ENCODE data around the gene ADORA2A.

The ADORA2A gene

DNA sequence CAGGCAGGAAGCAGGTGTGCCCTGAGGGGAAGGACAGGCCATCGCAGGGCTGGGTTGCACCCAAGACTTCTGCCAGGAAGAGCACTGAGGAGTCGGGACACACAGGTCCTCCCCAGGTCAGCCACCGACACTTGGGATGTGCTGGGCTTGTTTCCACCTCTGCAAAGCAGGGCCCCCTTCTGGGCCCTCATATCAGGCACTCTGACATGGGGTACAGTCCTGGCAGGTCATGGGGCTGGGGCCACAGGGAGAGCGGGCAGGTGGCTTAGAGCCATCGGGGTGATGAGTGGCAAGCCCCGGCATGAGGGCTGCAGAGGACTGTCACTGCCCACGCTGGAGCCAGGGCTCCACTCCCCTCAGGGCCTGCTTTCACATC is 7.9 kb upstream of the ADORA2A start:
- DNase-seq = no peak

GRCh38 chr22:24420072-24420976 is 7.1 kb upstream of the ADORA2A start:
- DNase-seq = no peak

GRCh38 chr22:24420977-24421343 is 6.4 kb upstream of the ADORA2A start:
- no peak for DNase-seq

- DNase-seq = no peak
Observed at GRCh38 chr22:24421428-24421931, 5.9 kb upstream of the ADORA2A start.

- DNase-seq = no peak
Observed at GRCh38 chr22:24422102-24422665, 5.2 kb upstream of the ADORA2A start.

- no peak for DNase-seq
Observed at GRCh38 chr22:24423519-24424000, 3.8 kb upstream of the ADORA2A start.

DNA sequence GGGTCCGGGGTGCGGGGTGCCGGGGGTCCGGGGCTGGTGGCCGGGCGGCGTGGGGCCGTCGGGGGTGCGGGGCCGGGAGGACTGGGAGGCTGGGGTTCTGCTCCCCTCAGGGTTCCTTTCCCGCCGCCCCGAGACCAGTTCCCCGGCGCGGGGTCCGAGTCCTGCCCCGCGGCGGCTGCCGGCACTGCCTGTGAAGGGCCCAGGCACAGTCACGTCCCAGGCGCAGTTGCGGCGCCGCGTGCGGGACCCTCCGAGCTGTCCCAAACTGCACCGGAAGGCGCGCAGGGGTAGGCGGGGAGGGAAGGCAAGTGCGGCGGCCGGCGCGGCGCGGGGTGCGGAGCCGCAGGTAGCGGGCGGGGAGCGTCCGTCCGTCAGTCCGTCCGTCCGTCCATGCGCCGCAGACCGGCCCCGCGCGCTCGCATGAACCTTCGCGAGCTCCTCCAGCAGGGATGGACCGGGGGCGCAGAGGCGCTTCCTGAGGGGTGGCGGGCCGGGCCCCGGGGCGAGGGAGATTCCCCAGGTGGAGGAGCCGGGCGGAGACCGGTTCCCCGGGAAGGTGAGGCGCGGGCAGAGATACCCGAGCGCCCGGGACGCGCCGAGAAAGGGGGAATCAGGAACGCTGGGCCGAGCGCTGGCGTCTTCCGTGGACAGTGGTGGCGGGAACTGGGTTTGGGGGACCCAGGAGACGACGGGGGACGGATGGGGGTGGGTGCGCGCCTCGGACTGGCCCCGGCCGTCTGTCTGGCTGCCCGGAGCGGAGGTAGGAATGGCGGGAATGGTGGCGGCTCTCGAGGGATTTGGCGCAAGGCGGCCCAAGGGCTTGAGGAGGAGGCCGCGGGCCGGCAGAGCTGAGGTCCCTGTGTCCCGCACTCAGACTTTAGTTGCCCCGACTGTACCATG is 3.1 kb upstream of the ADORA2A start:
- DNase-seq = no peak

GRCh38 chr22:24424901-24425775 is 2.3 kb upstream of the ADORA2A start:
- no peak for DNase-seq

DNA sequence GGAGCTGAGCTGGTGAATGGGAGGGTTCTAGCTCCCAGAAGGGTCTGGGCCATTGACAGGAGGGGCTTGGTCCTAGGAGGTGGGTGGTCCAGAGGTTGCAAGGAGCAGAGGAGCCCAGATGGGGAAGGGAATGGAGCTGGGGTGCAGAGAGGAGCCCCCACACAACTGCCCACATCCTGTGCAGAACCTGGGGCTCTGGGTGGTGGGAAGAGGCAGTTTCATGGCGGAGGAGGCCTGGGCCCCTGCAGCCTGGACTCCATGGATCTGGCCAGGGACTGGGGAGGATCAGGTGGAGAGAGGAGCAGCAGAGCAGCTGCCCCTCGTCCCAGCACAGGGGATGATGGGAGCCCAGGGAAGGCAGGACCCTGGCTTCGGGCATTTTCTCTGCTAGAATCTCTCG is 963 bp upstream of the ADORA2A start:
- DNase-seq = no peak

DNA sequence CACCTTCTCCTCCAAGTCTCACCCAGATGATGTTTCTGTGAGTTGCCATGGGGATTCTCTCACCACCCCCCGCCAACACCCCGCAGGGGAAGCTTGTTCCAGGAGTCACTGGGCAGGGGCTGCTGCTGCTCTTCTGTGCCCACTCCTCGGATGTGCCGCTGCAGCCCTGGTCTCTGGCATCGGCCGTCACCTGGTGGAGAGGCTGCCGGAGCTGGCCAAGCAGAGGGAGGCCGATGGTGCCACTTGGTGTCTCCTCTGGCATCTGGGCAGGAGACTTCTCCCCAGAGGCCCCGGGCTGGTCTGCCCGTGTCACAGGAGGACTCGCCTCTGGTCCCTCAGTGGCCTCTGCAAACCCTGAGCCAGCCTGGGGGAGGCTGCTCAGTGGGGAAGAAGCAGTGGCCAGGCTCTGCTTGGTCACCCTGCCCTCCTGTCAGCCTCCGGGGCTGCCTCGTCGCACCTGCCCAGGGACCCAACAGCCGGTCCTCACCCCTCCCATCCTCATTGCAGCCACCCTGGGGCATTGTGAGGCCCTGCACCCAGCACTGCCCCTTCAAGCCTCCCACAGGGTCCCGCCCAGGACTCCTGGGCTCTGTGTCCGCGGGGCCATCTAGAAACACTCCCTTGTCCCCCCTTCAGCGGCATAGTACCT is 424 bp upstream of the ADORA2A start:
- no peak for DNase-seq

DNA sequence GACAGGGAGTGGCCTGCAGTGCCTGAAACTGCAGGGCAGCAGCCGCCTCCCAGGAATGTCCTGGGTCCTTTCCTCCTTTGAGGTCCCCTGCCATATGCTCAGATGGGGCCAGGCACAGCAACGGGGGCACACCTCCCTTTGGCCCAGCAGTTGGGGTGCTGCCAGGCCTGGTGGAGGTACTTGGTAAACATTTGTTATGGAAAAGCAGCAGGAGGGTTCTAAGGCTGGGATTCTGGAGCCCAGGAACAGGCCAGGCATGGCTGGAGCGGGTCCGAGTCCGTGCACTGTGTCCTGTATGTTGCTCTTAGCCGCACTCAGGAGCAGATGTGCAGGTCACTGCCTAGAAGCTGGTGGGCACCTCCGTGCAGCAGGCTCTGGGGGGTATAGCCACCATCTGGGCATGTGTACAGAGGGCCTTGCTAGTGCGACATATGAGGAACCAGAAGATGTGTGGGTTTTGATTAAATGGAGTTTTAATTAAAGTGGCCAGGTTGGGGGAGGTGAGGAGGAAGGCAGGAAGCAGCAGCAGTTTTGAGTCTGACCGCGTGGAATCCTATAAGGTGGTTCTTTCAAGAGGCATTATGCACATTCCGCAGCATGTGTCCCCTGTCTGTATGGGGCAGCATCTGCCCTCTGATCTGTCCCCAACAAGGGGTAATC is 1.5 kb downstream of the ADORA2A start:
- no peak for DNase-seq

DNA sequence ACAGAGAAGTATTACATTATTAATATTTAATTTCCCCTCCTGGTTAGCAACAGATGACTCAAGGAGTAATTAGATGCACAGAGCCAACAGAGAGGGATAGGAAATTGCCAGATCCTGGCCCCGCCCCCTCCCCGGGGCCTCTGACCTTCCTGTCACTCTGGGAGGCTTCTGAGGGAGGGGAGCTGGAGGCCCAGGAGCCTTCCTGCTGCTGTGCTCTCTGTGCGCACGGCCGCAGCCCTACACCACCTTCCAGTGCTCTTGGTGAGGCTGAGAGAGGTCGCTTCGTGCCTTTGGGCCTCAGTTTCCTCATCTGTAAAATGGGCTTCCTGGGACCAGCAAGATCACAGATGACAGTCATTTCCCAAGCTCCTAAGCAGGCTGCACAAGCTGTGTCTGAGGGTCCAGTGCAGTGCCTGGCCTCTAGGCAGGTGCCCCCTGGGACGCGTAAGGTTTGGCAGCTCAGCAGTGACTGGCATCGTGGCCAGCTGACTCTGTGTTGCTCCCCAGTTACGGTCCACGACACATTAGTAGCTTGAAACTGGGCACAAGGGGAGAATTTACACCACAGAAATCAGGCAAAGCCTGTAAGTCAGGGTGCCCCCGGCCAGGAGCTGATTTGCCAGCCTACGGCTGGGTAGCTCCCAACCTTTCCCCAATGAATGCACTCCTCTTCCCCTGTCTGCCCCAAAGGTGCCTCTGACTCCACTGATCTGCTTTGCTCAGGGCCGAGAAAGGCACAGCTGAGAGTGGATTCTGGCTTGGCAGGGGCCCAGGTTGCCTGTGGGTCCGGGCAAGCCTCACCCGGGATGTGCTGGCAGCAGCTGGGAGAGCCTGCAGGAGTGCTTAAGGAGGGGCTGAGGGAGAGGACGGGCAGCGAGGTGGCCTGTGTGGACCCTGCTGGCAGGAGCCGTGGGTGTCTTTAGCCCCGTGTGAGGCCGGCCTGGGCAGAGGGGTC is 2.3 kb downstream of the ADORA2A start:
- no peak for DNase-seq

DNA sequence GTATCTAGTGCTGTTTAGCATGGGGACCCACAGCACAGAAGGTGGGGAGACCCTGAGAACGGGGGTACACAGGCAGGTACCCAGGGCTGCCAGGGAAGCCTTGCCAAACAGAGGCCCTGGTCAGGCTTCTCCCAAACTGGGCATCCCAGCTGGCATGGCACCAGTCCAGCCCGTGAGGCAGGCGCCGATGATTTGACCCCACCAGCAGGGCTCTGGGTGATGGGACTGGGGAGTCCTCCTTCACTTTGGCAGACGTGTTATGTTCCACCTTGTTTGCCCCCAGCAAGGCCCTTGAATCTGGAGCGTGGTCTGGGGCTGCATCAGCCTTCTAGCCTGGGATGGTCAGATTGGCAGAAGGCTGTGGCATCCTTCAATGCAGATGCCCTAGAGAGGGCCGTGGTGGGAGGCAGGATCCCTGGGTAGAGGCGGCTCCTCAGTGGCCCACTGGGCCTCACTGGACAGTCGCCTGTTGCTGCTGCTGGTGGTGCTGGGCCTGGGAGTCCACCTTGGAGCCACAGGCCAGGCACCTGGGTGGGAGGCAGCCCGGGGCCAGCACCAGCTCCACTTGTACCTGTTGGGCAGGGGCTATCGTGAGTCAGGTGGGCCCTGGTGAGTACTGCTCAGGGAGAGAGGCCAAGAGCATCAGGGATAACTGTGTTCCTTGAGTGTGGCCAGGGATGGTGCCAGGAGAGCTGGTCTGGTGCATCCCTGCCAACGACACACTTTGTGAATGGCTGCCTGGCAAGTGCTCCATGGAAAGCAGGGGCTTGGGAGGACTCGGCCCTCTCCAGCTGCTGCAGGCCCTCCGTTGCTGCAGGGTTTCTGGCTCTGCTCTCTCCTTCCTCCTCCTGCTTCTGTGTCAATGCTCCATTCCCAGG is 3.3 kb downstream of the ADORA2A start:
- no peak for DNase-seq

- DNase-seq = no peak
Observed at GRCh38 chr22:24431309-24432034, 4.1 kb downstream of the ADORA2A start.

DNA sequence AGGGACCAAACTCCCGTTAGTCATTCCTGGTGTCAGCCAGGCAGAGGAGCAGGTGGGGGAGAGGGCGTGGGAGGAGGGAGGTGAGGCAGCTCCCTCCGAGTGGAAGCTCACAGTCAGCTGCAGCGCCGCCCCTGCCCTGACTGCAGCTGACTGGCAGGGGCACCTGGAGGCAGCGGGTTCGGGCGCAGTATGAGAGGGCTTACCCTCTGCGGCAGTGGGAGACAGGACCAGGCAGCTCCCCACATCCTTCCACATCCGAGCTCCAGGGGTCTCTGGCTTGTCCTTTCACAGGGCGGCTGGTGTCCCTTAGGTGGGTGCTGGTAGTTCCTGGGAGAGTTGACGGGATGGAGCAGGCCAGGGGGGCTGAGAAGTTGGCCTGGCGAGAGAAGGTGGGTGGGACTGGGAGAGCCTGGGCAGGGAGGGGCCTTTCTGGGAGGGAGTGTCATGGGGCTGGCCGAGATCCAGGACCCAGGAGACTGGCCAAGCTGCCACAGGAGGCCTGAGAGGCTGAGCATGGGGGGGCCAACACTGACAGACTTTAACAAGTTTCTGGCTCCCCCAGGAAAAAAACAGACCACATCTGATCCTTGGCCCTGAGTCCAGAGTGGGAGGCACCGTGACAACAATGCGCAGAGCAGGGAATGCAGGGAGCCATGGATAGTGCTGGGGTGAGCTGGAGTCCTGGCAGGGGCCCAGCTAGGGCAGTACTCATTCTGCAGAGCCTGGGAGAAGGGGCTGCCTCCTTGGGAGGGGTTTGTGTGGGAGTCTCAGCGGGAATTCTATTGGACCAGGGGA is 4.9 kb downstream of the ADORA2A start:
- no peak for DNase-seq

- no peak for DNase-seq
Observed at GRCh38 chr22:24433001-24433827, 5.8 kb downstream of the ADORA2A start.

All from NCI-H2081 treated with DMSO at 0.1 percent for 48 hours (cell line).